Measurements from ENCODE around the gene ITGB1. TPM values are rescaled to one million over a fixed set of nuclear protein-coding genes. Genes with fewer than 3 reads are reported as not detected.
A peak's percentile ranks its signal among the peaks of the same experiment; 100 is the strongest.

Gene ITGB1
- total and polyA plus RNA-seq, 2 experiments from 2014 or later, result 317 to 439 TPM

- Mint-ChIP-seq H3K27me3 (ENCODE audit: insufficient read depth, low read depth, poor library complexity) (peaks cover 2% of the 10 kb centered on the region), H3K4me3 (peak overlapping the region; percentile 48; the same call in 2 of the 3 replicates), H3K27ac (peak overlapping the region; percentile 88), H3K9me3 (no peaks in the 10 kb centered on the region), H3K36me3 (ENCODE audit: low read depth) (no peaks in the 10 kb centered on the region), H3K4me1 (peaks cover 78% of the 10 kb centered on the region)
- peaks cover 80% of the 10 kb centered on the region for H3K4me1 ChIP-seq (ENCODE audit: insufficient read depth)
- H3K4me2 ChIP-seq, result peak overlapping the region; percentile 92
- H4K20me1 ChIP-seq (replicated peaks; ENCODE audit: insufficient read depth), result peaks cover 35% of the 10 kb centered on the region
- H3K36me3 ChIP-seq (ENCODE audit: insufficient read depth), result no peaks in the 10 kb centered on the region
- H2AFZ ChIP-seq, result no peak overlapping the region
- H3K9me2 ChIP-seq (ENCODE audit: insufficient read depth), result no peaks in the 10 kb centered on the region
- DNase-seq (ENCODE audit: low spot score) (no peak), ATAC-seq (no peak)
- peak overlapping the region; percentile 76; the same call in 1 of the 2 replicates for H3K4me3 ChIP-seq
- peaks cover 99% of the 10 kb centered on the region for H3K79me2 ChIP-seq (replicated peaks; ENCODE audit: insufficient read depth)
- H3F3A ChIP-seq (replicated peaks; ENCODE audit: low read depth), result no peaks in the 10 kb centered on the region
- no peak overlapping the region for H3K27ac ChIP-seq (ENCODE audit: low read depth)
- H3K27me3 ChIP-seq (ENCODE audit: insufficient read depth), result no peaks in the 10 kb centered on the region
- TF ChIP-seq ZNF331 (CRISPR knock-in tag; IDR thresholded peaks at IDR 0.05; ENCODE audit: low read depth), result no peak
- TF ChIP-seq JUNB (IDR thresholded peaks at IDR 0.05; ENCODE audit: unreplicated experiment), result no peak
- TF ChIP-seq CTCF (conservative IDR thresholded peaks at IDR 0.05; ENCODE audit: low read depth in 2 of 2), result no peak
- TF ChIP-seq ETS1 (IDR thresholded peaks at IDR 0.05), result no peak
- no peak for TF ChIP-seq POLR2AphosphoS5 (IDR thresholded peaks at IDR 0.05; ENCODE audit: low read depth)
Observed at GRCh38 chr10:32952541-32953276, 5.3 kb downstream of the ITGB1 start.

- Histone ChIP-seq H3K4me3 (peak overlapping the region; percentile 49), H3K27ac (ENCODE audit: low read depth) (peak overlapping the region; percentile 91; the same call in 1 of the 2 replicates), H3K27me3 (ENCODE audit: insufficient read depth) (no peaks in the 10 kb centered on the region), H2AFZ (no peak overlapping the region), H3K4me1 (ENCODE audit: insufficient read depth) (peaks cover 86% of the 10 kb centered on the region), H4K20me1 (replicated peaks; ENCODE audit: insufficient read depth) (peaks cover 38% of the 10 kb centered on the region), H3K79me2 (replicated peaks; ENCODE audit: insufficient read depth) (peaks cover 100% of the 10 kb centered on the region), H3K9me2 (ENCODE audit: insufficient read depth) (no peaks in the 10 kb centered on the region), H3F3A (replicated peaks; ENCODE audit: low read depth) (no peaks in the 10 kb centered on the region), H3K4me2 (peak overlapping the region; percentile 92), H3K36me3 (ENCODE audit: insufficient read depth) (no peaks in the 10 kb centered on the region)
- DNase-seq (ENCODE audit: low spot score) (no peak), ATAC-seq (no peak)
- no peaks in the 10 kb centered on the region for H3K36me3 Mint-ChIP-seq (ENCODE audit: low read depth)
- H3K27ac Mint-ChIP-seq, result peak overlapping the region; percentile 88
- peaks cover 2% of the 10 kb centered on the region for H3K27me3 Mint-ChIP-seq (ENCODE audit: insufficient read depth, low read depth, poor library complexity)
- no peaks in the 10 kb centered on the region for H3K9me3 Mint-ChIP-seq
- peaks cover 84% of the 10 kb centered on the region for H3K4me1 Mint-ChIP-seq
- H3K4me3 Mint-ChIP-seq, result peak overlapping the region; percentile 69
- TF ChIP-seq POLR2AphosphoS5 (IDR thresholded peaks at IDR 0.05; ENCODE audit: low read depth), result no peak
- TF ChIP-seq EZH2phosphoT487 (IDR thresholded peaks at IDR 0.05; ENCODE audit: unreplicated experiment), result no peak
- TF ChIP-seq STAT1 (IDR thresholded peaks at IDR 0.05; ENCODE audit: unreplicated experiment), result no peak
- TF ChIP-seq ZNF331 (CRISPR knock-in tag; IDR thresholded peaks at IDR 0.05; ENCODE audit: low read depth), result no peak
- no peak for TF ChIP-seq EZH2 (IDR thresholded peaks at IDR 0.05; ENCODE audit: low read depth, unreplicated experiment)
- TF ChIP-seq NANOG (IDR thresholded peaks at IDR 0.05; ENCODE audit: borderline replicate concordance), result no peak
- TF ChIP-seq CTCF (conservative IDR thresholded peaks at IDR 0.05; ENCODE audit: low read depth in 2 of 2), result no peak
- TF ChIP-seq ETS1 (IDR thresholded peaks at IDR 0.05), result no peak
- no peak for TF ChIP-seq ZNF114 (CRISPR knock-in tag; IDR thresholded peaks at IDR 0.05)
- no peak for TF ChIP-seq CREB1 (CRISPR knock-in tag; IDR thresholded peaks at IDR 0.05; ENCODE audit: low read depth)
- TF ChIP-seq REST (IDR thresholded peaks at IDR 0.05; ENCODE audit: unreplicated experiment), result no peak
Observed at GRCh38 chr10:32952094-32952493, 5.9 kb downstream of the ITGB1 start.
